GM18858 (cell line): Measurements from ENCODE around the gene PBRM1.

ENCODE experiments used
- ATAC-seq: cut with Tn5 transposase; IDR thresholded peaks from one replicate; pipeline ENCODE4 v1.9.1; 2021; ENCODE audit not compliant: unreplicated experiment

Gene PBRM1

GRCh38 chr3:52525680-52526561 lies 159.8 kb downstream of the PBRM1 start:
- ATAC-seq = no peak

- ATAC-seq = no peak
These were observed 160.7 kb downstream of the PBRM1 start for GRCh38 chr3:52524752-52525679.

- ATAC-seq = no peak
These were observed 161.4 kb downstream of the PBRM1 start for GRCh38 chr3:52524258-52524751.

GRCh38 chr3:52523386-52524257 lies 162.1 kb downstream of the PBRM1 start:
- ATAC-seq = no peak

- ATAC-seq = no peak
These were observed 163.0 kb downstream of the PBRM1 start for GRCh38 chr3:52522651-52523251.

GRCh38 chr3:52521881-52522650 lies 163.6 kb downstream of the PBRM1 start:
- ATAC-seq = no peak

- ATAC-seq = no peak
These were observed 164.3 kb downstream of the PBRM1 start for GRCh38 chr3:52521488-52521824.

GRCh38 chr3:52520716-52521487 lies 164.8 kb downstream of the PBRM1 start:
- no peak for ATAC-seq

GRCh38 chr3:52520141-52520667 lies 165.5 kb downstream of the PBRM1 start:
- no peak for ATAC-seq

GRCh38 chr3:52519445-52520140 lies 166.1 kb downstream of the PBRM1 start:
- ATAC-seq = no peak

GRCh38 chr3:52518723-52519444 lies 166.8 kb downstream of the PBRM1 start:
- ATAC-seq = no peak

- no peak for ATAC-seq
These were observed 167.7 kb downstream of the PBRM1 start for GRCh38 chr3:52517796-52518722.

- ATAC-seq = no peak
These were observed 169.1 kb downstream of the PBRM1 start for GRCh38 chr3:52516509-52517195.

GRCh38 chr3:52515192-52515591 lies 170.5 kb downstream of the PBRM1 start:
- no peak for ATAC-seq

- no peak for ATAC-seq
These were observed 171.1 kb downstream of the PBRM1 start for GRCh38 chr3:52514576-52514975.

GRCh38 chr3:52513281-52513680 lies 172.4 kb downstream of the PBRM1 start:
- no peak for ATAC-seq
